Mucosa of descending colon (tissue), 3 donors: ENCODE data around the gene NDUFV2. TPM values are rescaled to one million over a fixed set of nuclear protein-coding genes. Genes with fewer than 3 reads are reported as not detected.

ENCODE experiments used
- ATAC-seq: fragments of 200-7000 bp; cut with Tn5 transposase; one replicate; pipeline ENCODE4 v1.9.1; 2020; ENCODE audit warnings: mild to moderate bottlenecking, moderate library complexity
- DNase-seq, 3 donors: peaks; one replicate each; pipeline ENCODE4 v3.0.0-alpha.2; 2020
- H3K36me3 ChIP-seq: fragments of 200-600 bp; one replicate; pipeline ENCODE4 v1.8.0; 2021; ENCODE audit warnings: low read depth, mild to moderate bottlenecking
- H3K4me1 ChIP-seq: fragments of 200-600 bp; one replicate; pipeline ENCODE4 v1.8.0; 2021; ENCODE audit warnings: low read depth, mild to moderate bottlenecking
- H3K4me3 ChIP-seq: fragments of 200-600 bp; one replicate; pipeline ENCODE4 v1.8.0; 2021; ENCODE audit warnings: mild to moderate bottlenecking
- H3K9me3 ChIP-seq: fragments of 200-600 bp; one replicate; pipeline ENCODE4 v1.8.0; 2021; ENCODE audit warnings: mild to moderate bottlenecking
- intact Hi-C, 2 donors: fragments of 100-400 bp; cut with DNase I in 1 of 2; cut with micrococcal nuclease in 1 of 2; formaldehyde crosslinking; loops; one replicate each; pipeline versions ENCODE4 v1.11.0 to v1.11.1; 2022; cut with DNase I, micrococcal nuclease
- total RNA-seq, 3 donors: library from RNA; stranded (reverse); fragmentation: NEBNext Ultra II Directional in 2 of 3; extraction: Animal tissue kit (Norgen Biotek cat#: 25700) in 2 of 3; gene quantifications; one replicate each; pipeline versions ENCODE4 v1.2.1 to v1.2.4, GENCODE V29; 2021 to 2023
- TF ChIP-seq, protein P1 (sequence below): fragments of 200-600 bp; IDR thresholded peaks from one replicate; pipeline ENCODE4 v1.8.0; 2022; ENCODE audit warnings: antibody characterized with exemption, mild to moderate bottlenecking
- donor health status: DM: no; HTN: no; CAD: no; lungs with moderate emphysema.
- donor health status: DM: no; HTN: no; CAD: no.
- donor health status: DM: no; HTN: yes; CAD: no.

The NDUFV2 gene
- total RNA-seq, 3 donors from 2014 or later: 146 to 199 (median 163) TPM

DNA sequence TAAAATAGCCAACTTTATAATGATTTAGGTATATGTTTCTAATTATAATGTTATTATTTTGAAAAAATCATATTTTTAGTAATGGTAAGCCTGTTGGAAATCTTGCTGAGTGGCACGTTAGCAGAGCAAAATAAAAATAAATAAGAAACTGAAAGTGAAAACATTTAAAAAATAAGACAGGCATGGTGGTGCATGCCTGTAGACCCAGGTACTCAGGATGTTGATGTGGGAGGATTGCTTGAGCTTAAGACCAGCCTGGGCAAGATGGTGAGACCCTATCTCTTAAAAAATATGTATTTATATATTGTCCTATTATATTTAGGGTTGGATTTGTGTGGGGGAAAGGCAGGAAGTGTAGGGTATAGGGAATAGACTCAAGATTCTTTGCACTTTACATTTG is 18.3 kb downstream of the NDUFV2 start:
- ATAC-seq: no peak
- Histone ChIP-seq H3K36me3 (peaks cover 6% of the 10 kb centered on the region), H3K4me3 (no peak overlapping the region), H3K9me3 (no peaks in the 10 kb centered on the region), H3K4me1 (peaks cover 10% of the 10 kb centered on the region)
- DNase-seq: no peak
- intact Hi-C loops: no loop called here
- TF ChIP-seq, protein P1, sequence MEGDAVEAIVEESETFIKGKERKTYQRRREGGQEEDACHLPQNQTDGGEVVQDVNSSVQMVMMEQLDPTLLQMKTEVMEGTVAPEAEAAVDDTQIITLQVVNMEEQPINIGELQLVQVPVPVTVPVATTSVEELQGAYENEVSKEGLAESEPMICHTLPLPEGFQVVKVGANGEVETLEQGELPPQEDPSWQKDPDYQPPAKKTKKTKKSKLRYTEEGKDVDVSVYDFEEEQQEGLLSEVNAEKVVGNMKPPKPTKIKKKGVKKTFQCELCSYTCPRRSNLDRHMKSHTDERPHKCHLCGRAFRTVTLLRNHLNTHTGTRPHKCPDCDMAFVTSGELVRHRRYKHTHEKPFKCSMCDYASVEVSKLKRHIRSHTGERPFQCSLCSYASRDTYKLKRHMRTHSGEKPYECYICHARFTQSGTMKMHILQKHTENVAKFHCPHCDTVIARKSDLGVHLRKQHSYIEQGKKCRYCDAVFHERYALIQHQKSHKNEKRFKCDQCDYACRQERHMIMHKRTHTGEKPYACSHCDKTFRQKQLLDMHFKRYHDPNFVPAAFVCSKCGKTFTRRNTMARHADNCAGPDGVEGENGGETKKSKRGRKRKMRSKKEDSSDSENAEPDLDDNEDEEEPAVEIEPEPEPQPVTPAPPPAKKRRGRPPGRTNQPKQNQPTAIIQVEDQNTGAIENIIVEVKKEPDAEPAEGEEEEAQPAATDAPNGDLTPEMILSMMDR: no peak

DNA sequence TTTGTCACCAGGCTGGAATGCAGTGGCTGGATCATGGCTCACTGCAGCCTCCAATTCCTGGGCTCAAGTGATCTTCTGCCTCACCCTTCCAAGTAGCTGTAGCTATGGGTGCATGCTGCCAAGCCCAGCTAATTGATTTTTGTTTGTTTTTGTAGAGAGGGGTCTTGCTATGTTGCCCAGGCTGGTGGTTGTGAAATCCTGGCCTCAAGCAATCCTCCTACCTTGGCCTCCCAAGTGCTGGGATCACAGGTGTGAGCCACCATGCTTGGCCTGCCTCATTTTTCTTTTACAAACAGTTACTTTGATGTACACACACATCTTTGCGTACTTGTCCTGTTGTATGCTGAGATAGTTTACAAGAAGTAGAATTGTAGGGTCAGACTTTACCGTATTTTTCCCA is 21.0 kb downstream of the NDUFV2 start:
- ATAC-seq (no peak), DNase-seq (no peak)
- intact Hi-C loops: no loop called here
- no peak overlapping the region for H3K4me3 ChIP-seq
- TF ChIP-seq, protein P1: no peak
- peaks cover 16% of the 10 kb centered on the region for H3K36me3 ChIP-seq
- H3K4me1 ChIP-seq: no peaks in the 10 kb centered on the region
- H3K9me3 ChIP-seq: no peaks in the 10 kb centered on the region

DNA sequence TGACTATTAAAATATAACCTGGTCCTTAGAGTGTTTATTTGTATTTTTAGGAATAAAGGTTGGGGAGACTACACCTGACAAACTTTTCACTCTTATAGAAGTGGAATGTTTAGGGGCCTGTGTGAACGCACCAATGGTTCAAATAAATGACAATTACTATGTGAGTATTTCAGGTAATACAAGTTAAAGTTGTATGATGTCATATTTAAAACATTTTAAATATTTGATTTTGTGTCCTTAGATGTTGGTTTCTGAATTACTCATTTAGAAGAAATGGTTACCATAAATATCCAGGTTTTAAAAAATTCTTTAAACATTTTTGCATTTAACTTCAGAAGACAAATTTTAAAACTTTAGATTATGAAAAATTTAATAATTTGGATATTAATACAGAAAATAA is 22.3 kb downstream of the NDUFV2 start:
- Histone ChIP-seq H3K9me3 (no peaks in the 10 kb centered on the region), H3K36me3 (peaks cover 16% of the 10 kb centered on the region), H3K4me1 (no peaks in the 10 kb centered on the region), H3K4me3 (no peak overlapping the region)
- ATAC-seq (no peak), DNase-seq (no peak)
- intact Hi-C loops: no loop called here
- TF ChIP-seq, protein P1: no peak

DNA sequence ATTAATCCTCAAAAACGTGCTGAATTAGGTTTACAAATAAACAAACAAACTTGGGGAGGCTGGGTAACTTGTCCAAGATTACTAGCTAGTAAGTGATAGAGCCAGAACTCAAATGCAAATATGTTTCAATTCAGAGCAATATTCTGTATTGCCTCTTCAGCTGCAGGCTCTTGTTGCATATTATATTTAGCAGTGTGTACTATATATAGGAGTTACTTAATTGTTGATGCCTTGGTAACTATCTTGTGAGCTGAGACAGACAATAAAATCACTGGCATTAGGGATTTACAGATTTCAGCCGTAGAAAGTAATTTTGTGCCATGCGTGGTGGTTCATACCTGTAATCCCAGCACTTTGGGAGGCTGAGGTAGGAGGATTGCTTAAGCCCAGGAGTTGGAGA is 23.8 kb downstream of the NDUFV2 start:
- Histone ChIP-seq H3K4me1 (no peaks in the 10 kb centered on the region), H3K4me3 (no peak overlapping the region), H3K9me3 (no peaks in the 10 kb centered on the region), H3K36me3 (peaks cover 16% of the 10 kb centered on the region)
- DNase-seq (no peak), ATAC-seq (no peak)
- TF ChIP-seq, protein P1: no peak
- intact Hi-C loops: no loop called here

DNA sequence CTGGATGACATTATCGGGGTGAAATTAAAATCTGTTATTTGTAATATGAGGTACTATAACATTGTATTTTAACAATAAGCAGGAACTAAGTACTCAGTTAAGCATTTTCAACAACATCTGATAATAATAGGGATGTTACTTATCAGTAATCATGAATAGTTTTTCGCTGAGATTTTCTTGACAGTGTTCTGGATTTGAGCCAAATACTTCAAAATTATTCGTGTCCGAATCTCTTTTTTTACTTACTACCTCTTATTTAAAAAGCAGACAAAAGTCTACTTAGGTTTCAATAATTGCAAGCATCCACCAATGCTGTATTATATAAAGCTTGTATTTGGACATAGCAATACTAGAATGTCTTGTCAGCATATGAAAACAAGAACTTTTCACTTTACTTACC is 27.7 kb downstream of the NDUFV2 start:
- ATAC-seq (no peak), DNase-seq (no peak)
- TF ChIP-seq, protein P1: no peak
- H3K36me3 ChIP-seq: peaks cover 14% of the 10 kb centered on the region
- intact Hi-C loops: no loop called here
- no peak overlapping the region for H3K4me3 ChIP-seq
- no peaks in the 10 kb centered on the region for H3K9me3 ChIP-seq
- peaks cover 21% of the 10 kb centered on the region for H3K4me1 ChIP-seq

DNA sequence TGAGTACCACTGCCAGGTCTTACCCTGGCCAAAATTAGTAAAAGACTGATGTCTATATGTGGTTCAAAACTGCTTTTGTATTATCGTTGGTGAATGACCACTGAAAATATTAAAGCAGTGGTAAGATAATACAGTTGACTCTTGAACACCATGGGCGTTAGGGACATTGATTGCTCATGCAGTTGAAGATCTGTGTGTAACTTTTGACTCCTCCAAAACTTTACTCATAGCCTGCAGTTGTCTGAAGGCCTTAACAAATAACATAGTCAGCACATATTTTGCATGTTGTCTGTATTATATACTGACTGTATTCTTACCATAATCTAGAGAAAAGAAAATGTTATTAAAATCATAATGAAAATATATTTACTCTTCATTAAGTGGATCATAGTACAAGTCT is 28.3 kb downstream of the NDUFV2 start:
- peaks cover 25% of the 10 kb centered on the region for H3K4me1 ChIP-seq
- ATAC-seq: no peak
- intact Hi-C loops: no loop called here

More for the DNA sequence above, 28.3 kb downstream of the NDUFV2 start:
- Histone ChIP-seq H3K9me3 (no peaks in the 10 kb centered on the region), H3K36me3 (peaks cover 14% of the 10 kb centered on the region), H3K4me3 (no peak overlapping the region)
- TF ChIP-seq, protein P1: no peak
- no peak for DNase-seq
